Raji (cell line): ENCODE data around the gene ENAH.

Source experiments
- POLR2A ChIP-seq: IDR thresholded peaks from 2 replicates; pipeline ENCODE4 v1.6.1; 2011; ENCODE audit warnings: low read depth, low read length, control low read depth; ENCODE audit not compliant: insufficient read depth

ENAH gene

DNA sequence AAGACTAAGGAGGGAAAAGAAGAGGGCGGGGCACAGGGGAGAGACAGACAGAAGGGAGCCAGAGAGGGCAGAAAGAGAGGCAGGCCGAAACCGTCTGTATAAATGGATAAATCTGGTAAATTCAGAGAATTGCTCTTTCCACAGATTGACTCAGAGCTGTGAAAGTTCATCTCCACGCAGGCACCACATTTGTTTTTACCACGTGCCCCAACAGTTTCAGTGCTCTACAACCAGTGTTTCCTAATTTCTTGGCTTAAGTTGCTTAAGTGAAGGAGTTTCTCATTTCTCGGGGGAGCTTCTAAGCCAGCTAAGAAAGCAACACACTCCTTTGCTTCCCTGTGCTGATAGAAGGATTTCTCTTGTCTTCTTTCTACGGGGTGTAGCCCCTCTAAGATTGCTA, 87.1 kb downstream of the ENAH start:
- TF ChIP-seq POLR2A = no peak

DNA sequence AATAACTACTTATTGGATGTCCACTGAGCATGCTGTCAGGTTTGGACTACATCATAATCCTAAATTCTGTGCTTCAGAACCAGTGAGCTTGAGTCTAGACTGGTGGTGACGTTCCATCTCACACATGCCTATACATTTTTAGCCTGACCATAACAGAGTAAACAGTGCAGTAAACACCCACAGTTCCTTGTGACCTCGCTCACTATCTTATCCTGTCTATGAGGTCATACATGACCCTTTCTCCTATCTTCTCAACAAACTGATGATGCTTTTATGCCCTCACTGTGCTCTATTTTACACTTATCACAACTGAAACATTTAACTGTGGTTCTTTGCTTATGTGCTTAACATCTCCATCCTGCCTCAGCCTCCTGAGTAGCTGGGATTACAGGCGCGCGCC, 91.2 kb downstream of the ENAH start:
- TF ChIP-seq POLR2A = no peak

DNA sequence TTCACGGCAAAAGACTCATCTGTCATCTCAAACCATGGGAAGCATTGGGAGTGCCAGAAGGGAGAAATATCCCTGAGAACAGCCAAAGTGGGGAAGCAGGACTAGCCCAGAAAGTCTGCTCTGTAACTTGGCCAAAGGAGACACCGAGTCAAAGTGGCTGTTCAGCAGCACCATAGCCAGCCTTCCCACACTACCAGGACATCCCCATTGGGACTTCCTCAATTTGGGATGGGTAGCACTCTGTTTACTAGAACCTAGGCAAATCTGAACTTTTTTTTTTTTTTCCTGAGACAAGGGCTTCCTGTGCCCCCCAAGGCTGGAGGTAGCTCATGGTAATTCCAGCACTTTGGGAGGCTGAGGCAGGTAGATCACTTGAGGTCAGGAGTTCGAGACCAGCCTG, 93.0 kb downstream of the ENAH start:
- TF ChIP-seq POLR2A = no peak

- TF ChIP-seq POLR2A = no peak
These were observed 93.6 kb downstream of the ENAH start for GRCh38 chr1:225559326-225559725.

GRCh38 chr1:225556694-225557093, 96.2 kb downstream of the ENAH start:
- no peak for TF ChIP-seq POLR2A

DNA sequence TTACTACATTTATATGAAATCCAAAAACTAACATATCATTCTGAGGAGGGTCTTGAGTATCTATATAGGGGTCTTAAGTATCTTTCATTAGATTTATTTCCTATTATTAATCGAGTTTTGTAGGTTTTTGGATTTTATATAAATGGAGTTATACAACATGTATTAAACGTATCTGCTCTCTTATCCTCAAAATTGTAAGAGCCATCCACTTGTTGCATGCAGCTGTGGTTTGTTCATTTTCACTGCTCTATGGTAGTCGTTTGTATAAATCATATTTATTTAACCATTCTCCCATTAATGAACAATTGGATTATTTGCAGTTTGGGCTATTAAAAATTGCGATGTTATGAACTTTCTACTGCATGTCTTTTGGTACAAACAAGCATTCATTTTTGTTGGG, 97.1 kb downstream of the ENAH start:
- no peak for TF ChIP-seq POLR2A

- TF ChIP-seq POLR2A = no peak
These were observed 98.6 kb downstream of the ENAH start for GRCh38 chr1:225554216-225554812.

- TF ChIP-seq POLR2A = no peak
These were observed 103.1 kb downstream of the ENAH start for GRCh38 chr1:225549821-225550220.

DNA sequence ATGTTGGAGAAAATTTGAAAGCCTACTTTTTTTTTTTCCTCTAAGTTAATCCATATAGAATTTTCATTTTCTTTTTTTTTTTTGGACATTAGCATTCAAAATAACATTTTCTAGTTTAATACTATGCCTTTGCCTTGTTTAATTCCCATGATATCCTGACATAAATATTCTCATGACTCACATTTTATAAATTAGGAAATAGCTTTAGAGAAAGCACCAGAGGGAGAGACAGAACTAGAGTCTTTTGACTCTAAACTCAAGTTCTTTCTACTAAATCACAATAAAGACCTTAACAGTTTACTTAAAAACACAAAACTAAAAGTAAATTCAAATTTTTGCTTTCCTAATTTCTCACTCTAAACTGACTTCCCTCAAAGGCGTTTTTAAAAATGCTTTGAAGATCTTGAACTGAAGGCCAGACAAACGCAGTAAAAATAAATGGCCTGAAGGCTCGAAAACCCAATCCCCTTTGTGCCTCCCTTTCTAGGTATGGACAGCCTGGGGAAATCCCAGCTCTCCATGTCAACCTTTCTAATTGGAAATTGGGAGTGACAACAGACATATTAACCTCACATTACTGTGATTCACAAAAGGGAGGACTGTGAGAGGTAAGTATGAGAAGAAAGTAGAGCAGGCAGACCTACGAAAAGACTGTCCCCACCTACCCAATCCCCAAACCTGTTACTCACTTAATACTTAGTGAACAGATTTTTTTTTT, 104.6 kb downstream of the ENAH start:
- TF ChIP-seq POLR2A = no peak

- TF ChIP-seq POLR2A = no peak
These were observed 107.3 kb downstream of the ENAH start for GRCh38 chr1:225545649-225546048.

GRCh38 chr1:225544924-225545323, 108.0 kb downstream of the ENAH start:
- no peak for TF ChIP-seq POLR2A

DNA sequence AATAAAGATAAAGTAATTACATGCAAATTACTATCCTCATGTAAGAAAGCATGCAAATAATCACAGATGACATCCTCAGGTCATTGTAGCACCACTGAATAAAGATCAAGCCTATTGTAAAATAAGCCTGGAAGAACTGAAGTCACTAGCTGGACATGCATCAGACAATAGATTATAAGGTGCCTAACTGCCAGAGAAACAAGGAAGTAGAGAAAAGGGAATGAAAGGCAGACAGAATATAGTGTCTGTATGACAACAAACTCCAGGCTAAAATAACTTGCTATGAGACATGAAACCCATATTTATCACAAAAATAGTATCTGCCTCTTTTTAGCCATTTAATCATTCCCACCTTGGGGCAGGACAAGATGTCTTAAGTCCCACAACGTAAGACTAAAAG, 108.7 kb downstream of the ENAH start:
- TF ChIP-seq POLR2A = no peak

- no peak for TF ChIP-seq POLR2A
These were observed 109.6 kb downstream of the ENAH start for GRCh38 chr1:225543350-225543749.

GRCh38 chr1:225541383-225541782, 111.5 kb downstream of the ENAH start:
- no peak for TF ChIP-seq POLR2A

- TF ChIP-seq POLR2A = no peak
These were observed 113.3 kb downstream of the ENAH start for GRCh38 chr1:225539575-225539974.

DNA sequence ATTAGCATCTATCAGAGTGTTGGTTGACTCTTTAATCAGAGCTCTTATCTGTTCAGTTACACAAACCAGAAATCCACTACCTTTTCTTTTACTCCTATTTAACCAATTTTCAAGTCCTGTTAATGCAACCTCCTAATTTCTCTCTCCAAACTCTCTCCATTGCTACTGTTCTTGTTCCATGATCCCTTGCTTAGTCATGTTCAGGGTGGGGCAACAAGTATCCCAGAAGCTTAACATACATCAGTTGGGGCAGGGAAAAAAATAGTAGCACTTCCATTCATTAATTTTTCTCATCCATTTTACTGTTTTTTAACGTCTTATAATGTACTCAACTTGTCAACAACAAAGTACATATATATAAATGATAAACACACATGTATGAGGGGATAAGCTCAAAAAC, 113.9 kb downstream of the ENAH start:
- no peak for TF ChIP-seq POLR2A

DNA sequence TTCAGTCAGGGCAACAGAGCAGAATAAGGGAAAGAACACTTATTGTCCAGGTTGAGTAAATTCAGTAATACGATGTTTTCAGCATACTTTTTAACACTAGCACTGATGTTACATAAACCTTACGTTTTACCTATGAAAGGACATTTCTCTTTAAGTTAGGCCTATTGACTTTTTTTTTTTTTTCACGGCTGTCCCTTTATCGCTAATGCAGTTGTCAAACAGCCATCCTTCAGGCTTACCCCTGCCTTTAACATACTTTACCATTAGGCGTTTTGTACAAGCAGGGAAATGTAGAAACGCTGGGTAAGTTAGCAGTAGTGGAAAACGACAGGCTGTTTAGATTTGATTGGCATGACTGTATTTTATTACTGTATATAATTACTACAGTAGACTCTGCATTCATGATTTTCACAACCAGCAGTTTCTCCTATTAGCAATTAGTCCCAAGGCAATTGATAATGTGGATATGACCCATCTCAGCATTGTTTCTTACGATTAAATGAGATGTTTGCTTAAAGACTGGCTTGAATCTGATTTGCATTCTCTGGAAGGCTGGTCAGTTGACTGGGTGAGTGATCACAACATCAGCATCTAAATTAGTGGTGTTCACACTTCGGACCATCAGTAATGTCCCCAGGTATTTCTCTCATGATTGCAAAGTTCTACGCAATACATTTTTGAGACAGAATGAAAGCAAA, 115.2 kb downstream of the ENAH start:
- TF ChIP-seq POLR2A = no peak

GRCh38 chr1:225535280-225535679, 117.6 kb downstream of the ENAH start:
- no peak for TF ChIP-seq POLR2A
